DMS153 treated with DMSO at 0.1 percent for 48 hours (cell line): ENCODE results near the gene SPATA18.
A peak's percentile ranks its signal among the peaks of the same experiment; 100 is the strongest.

ENCODE experiments used
- DNase-seq: peaks from one replicate; lab custom pipeline; 2025; ENCODE audit not compliant: unreplicated experiment; lab: John Stamatoyannopoulos, UW

SPATA18 gene, protein sequence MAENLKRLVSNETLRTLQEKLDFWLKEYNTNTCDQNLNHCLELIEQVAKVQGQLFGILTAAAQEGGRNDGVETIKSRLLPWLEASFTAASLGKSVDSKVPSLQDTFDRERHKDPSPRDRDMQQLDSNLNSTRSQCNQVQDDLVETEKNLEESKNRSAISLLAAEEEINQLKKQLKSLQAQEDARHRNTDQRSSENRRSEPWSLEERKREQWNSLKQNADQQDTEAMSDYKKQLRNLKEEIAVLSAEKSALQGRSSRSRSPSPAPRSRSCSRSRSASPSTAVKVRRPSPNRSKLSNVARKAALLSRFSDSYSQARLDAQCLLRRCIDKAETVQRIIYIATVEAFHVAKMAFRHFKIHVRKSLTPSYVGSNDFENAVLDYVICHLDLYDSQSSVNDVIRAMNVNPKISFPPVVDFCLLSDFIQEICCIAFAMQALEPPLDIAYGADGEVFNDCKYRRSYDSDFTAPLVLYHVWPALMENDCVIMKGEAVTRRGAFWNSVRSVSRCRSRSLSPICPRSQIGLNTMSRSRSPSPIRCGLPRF

DNA sequence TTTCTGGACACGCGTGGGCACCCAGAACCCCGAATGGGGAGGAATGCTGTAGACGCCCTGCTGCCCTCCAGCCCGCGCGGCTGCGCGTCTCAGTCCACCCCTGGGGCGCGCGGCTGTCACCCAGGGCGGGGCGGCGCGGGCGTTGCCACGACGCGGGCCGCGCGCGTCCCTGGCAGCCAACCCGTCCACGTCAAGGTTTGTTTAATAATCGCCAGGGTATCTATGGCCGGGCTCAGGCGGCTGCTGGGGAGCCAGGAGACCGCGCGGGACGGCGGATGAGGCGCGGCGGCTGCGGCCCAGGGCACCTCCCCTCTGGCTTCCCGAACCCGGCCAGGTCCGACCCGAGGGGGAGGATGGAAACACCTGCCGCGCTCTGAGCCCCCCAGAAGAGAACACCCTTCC is at the start of gene SPATA18:
Gene SPATA18, plus strand, starts transcription at position 92 of the 402 bp plus-strand sequence. CDS start 401 bp downstream, outside the sequence.
- DNase-seq = no peak

DNA sequence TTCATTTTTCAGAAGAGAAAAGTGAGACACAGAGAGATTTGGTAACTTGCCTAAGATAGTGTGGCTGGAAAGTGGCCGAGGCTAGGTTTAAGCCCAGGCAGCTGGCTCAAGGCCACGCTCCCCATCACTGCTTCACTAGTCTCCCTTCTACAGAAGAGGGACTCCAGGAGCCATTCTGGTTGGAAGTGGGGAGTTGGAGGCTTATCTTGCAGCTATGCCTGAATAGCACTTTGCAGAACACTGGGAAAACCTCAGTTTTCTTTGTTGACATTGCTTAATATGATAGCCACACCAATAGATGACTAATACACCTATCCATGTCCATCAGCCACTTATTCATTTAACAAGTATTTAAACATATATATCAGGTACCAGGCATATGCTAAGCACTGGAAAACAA is 49.5 kb upstream of the SPATA18 start:
- DNase-seq = no peak

GRCh38 chr4:52004414-52004813 is 46.7 kb upstream of the SPATA18 start:
- DNase-seq = no peak

DNA sequence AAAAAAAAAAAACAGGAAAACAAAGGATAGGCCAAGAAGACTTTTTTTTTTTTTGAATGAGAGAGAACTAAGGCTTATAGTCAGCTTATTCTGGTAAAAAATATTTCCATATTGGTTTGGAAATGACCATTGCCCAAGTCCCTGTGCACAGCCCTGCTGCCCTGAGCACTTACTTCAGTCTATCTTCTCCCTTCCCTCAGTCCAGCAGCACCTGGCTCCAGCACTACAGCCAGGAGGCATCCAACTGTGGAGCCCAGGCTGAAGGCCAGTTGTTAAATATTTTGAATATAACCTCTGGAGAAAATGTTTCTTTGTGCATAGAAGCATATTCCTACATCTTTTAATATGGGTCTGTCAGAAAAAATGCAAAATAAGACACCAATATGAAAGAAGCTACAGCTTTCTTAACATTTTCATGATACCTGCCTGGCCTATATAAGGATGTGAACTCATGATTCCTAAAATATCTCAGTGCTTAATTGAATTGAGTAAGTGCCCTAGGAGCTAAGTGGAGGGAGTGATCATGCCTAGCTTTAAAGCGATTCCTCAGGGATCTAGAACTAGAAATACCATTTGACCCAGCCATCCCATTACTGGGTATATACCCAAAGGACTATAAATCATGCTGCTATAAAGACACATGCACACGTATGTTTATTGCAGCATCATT is 45.4 kb upstream of the SPATA18 start:
- no peak for DNase-seq

- DNase-seq = no peak
Measured at GRCh38 chr4:52006887-52007286, 44.2 kb upstream of the SPATA18 start.

DNA sequence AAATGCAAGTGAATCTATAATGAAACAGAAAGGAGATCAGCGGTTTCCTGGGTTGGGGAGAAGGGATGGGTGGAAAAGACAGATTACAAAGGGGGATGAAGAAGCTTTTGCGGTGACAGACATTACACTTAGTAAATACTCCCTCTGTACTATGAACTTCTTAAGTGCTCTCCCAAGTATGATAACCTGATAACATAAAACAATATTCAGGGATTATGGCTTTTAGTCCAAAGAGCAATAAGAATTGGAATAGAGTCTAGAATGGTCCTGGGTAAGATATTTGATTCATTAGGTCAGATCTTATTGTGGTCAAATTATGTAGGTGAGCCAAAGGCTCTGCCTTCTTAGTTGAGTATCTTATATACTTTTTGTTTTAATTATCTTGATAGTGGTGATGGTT is 40.1 kb upstream of the SPATA18 start:
- no peak for DNase-seq

DNA sequence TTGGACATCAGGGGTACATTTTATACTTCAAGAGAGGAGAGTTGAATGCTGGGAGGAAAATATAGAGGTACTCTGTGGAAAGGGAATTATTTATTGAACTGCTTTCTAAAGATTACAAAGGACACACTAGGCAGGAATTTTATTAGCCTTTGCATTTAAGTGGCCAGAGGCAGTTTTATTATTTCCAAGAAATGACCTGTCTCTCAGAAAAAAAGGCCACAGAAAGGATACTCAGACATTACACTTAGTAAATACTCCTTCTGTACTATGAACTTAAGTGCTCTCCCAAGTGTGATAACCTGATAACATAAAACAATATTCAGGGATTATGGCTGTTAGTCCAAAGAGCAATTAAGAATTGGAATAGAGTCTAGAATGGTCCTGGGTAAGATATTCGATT is 38.5 kb upstream of the SPATA18 start:
- no peak for DNase-seq

- no peak for DNase-seq
Measured at GRCh38 chr4:52014903-52015302, 36.2 kb upstream of the SPATA18 start.

DNA sequence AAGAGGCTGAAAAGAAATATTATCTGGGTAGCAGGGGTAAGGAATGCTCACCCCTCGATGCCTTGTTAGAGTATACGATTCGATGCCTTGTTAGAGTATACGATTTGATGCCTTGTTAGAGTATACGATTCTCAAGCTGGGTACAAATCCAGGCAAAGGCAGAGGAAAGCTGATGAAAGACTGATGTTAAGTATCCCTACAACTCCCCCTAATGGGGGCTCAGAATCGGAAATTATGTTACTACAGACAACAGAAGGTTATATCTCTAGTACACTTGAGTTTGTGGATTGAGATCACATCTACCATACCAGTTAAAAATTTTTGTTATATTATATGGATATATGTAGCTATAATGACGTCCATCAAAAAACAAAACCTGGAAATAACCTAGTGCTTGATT is 35.7 kb upstream of the SPATA18 start:
- no peak for DNase-seq

DNA sequence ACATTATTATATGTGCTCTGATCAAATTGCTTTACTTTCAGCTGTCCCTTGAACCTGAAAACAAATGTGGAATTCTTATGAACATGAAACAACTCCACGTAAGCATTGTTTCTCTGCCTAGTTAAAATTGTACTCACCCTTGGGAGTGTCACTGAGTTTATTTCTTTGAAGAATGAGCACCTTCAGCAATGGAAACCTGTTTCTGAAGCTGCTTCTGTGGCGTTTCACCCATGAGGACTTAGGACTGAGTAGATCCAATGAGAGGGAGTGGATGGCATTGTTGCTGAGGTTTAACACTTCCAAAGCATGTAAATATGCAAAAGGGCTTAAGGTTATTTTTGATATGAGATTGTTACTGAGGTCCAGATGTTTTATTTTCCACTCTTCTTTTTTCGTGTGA is 34.1 kb upstream of the SPATA18 start:
- DNase-seq = no peak

- no peak for DNase-seq
Measured at GRCh38 chr4:52017814-52018213, 33.3 kb upstream of the SPATA18 start.

- DNase-seq = no peak
Measured at GRCh38 chr4:52019936-52020657, 31.0 kb upstream of the SPATA18 start, which contains the start of gene LRRC66. Gene LRRC66, minus strand, starts transcription at chr4:52020363. Its CDS starts 2,750 bp downstream, at chr4:52017613.

GRCh38 chr4:52028970-52029369 is 22.1 kb upstream of the SPATA18 start:
- DNase-seq = no peak

DNA sequence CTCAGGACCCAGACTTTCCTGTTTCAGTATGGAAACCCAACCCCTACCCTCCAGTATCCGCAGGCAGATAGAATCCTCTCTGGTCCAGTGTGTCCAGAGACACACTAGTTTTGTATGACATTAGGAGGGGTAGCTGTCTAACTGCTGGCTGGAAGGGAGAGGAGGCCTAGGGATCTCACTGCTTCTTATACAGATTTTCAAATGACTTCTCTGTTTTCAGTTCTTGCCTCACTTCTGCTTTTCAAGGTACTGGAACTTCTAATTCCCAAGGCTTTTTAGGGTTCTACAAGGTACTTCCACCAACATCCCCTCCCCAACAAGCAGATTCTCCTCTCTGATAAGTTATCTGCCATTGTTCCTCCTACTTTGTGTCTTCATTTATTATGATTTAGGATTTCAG is 19.1 kb upstream of the SPATA18 start:
- DNase-seq = no peak

- DNase-seq = no peak
Measured at GRCh38 chr4:52035190-52035589, 15.9 kb upstream of the SPATA18 start.

DNA sequence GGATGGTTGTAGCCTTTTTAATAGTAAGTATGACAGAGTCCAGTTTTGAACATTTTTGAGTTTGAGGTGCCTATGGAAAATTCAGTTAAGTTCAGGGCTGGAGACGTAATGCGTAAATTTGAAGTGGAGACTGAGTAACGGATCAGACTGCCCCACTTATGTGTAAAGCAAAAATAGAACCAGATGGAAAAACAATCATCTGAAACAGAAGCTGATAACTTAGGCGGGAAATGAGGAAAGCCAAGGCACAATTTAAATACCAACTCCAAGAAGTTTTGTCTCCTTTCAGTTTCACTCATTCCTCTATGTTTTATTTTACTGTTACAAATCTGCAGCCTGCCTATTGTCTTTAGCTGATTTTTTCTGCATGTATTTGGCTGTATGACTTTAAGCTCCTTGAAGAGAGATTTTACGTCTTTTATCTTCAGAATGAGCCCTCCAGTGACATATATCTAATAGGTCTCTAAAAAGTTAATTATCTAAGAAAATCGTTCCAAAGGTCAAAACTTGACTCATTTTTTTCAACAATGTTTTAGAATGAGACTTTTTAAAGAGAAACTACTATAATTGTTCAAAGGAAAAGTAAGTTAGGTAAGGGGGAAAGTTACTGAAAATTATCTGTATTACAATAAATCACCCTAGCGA is 14.1 kb upstream of the SPATA18 start:
- no peak for DNase-seq

GRCh38 chr4:52037689-52038102 is 13.4 kb upstream of the SPATA18 start:
- DNase-seq = no peak

- DNase-seq = peak; percentile 33
Measured at GRCh38 chr4:52038103-52038912, 12.8 kb upstream of the SPATA18 start, which contains the start of gene SGCB. Gene SGCB, minus strand, starts transcription at chr4:52038299. Its CDS starts 40 bp downstream, at chr4:52038259.

DNA sequence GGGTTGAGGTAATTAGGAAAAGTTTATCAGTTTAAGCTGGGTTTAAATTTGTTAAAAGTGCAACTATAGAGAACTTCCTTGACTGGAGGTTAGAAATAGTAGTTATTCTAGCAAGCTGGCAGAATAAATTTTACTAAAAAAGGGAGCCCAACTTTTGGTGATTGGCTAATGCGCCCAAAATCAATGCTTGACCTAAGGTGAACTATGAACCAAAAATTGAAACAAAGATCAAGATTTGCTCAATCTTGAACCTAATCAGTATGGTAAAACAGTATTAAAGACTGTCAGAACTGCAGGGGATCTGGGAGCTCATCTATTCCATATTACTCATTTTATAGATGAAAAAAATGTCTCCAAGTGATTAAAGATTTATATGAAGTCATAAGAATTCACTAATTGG is 6.1 kb upstream of the SPATA18 start:
- no peak for DNase-seq

- DNase-seq = no peak
Measured at GRCh38 chr4:52049266-52049665, 1.8 kb upstream of the SPATA18 start.
